AG04449 (cell line): ENCODE measurements around the gene GPC2.

Source experiments
- CTCF ChIA-PET: fragments of 350-600 bp; formaldehyde crosslinking; extraction: SDS; loops from one replicate; lab custom pipeline; 2021; ENCODE audit warnings: antibody characterized with exemption; lab: Yijun Ruan, JAX
- POLR2A ChIA-PET: fragments of 400-600, 350-600 bp; formaldehyde crosslinking; extraction: SDS; loops from one replicate; lab custom pipeline; 2020; ENCODE audit warnings: antibody characterized with exemption, inconsistent platforms; lab: Yijun Ruan, JAX
- DNase-seq: peaks from one replicate; pipeline ENCODE4 v3.0.0-alpha.2; 2010; ENCODE audit warnings: low read depth, low spot score
- H3K4me3 ChIP-seq: 2 replicates; pipeline ENCODE4 v1.5.1; 2011; ENCODE audit warnings: low read depth, mild to moderate bottlenecking, control low read depth, low read length
- TF ChIP-seq, protein P1 (sequence below): IDR thresholded peaks from one replicate; pipeline ENCODE4 v1.5.1; 2011; ENCODE audit warnings: mild to moderate bottlenecking, moderate library complexity, low read length, control low read depth, inconsistent platforms; ENCODE audit not compliant: insufficient read depth; ENCODE audit errors: missing control alignments

The GPC2 gene

GRCh38 chr7:100170101-100170897 lies 6.9 kb downstream of the GPC2 start:
- TF ChIP-seq, protein P1, sequence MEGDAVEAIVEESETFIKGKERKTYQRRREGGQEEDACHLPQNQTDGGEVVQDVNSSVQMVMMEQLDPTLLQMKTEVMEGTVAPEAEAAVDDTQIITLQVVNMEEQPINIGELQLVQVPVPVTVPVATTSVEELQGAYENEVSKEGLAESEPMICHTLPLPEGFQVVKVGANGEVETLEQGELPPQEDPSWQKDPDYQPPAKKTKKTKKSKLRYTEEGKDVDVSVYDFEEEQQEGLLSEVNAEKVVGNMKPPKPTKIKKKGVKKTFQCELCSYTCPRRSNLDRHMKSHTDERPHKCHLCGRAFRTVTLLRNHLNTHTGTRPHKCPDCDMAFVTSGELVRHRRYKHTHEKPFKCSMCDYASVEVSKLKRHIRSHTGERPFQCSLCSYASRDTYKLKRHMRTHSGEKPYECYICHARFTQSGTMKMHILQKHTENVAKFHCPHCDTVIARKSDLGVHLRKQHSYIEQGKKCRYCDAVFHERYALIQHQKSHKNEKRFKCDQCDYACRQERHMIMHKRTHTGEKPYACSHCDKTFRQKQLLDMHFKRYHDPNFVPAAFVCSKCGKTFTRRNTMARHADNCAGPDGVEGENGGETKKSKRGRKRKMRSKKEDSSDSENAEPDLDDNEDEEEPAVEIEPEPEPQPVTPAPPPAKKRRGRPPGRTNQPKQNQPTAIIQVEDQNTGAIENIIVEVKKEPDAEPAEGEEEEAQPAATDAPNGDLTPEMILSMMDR, result no peak
- H3K4me3 ChIP-seq, result no peak overlapping the region
- POLR2A ChIA-PET, result no interaction called here
- DNase-seq, result no peak
- CTCF ChIA-PET, result interaction anchor here (2.0 kb wide), 1 partner anchor 38 kb away, joined by 13 read pairs; no protein-coding TSS in a partner anchor

DNA sequence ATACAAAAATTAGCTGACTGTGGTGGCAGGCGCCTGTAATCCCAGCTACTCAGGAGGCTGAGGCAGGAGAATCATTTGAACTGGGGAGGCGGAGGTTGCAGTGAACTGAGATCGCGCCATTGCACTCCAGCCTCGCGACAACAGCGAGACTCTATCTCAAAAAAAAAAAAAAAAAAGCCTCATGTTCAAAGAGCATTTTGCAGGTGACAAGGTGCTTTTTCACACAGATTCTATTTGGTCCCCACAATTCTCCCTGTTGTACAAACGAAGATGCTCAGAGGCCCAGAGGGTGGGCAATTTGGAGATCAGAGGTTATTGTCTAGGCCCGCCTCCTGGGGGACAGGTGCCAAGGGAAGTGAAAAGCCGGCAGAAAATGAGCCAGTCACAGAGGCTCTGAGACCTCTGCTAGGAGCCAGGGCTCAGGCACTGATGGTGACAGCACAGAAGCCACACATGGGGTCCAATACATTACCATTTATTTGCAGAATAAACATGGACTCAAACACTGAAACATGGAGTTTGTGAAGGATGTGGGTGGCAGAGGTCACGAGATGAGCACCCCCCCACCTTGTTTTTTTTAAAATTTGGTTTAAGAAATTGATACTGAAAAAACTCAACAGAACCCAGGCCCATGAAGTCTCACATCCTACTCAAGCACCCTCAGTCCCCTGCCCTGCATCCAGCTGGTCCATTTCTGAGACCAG lies 7.9 kb downstream of the GPC2 start:
- no peak overlapping the region for H3K4me3 ChIP-seq
- ChIA-PET POLR2A (no interaction called here), CTCF (interaction anchor here (2.7 kb wide), 1 partner anchor 14 kb away, joined by 10 read pairs; no protein-coding TSS in a partner anchor)
- TF ChIP-seq, protein P1, result no peak
- no peak for DNase-seq

DNA sequence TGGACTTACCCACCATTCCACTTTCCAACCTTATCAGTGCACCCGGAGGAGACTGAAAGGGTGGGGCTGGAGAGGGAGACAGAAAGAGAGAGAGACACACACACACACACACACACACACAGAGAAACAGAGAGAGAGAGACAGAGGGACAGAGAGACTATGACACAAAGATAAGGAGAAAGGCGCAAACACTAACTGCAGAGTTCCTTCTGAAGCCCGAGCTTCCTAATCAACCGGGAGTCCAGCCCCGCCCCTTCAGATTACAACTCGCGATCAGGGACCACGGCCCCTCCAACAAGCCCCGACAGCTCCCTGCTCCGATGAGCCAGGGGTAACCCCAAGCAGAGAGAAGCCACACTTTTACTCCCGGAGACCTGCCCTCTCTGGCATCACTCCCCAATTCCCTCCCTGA lies 9.3 kb downstream of the GPC2 start:
- ChIA-PET POLR2A (interaction anchor here (0.6 to 1.4 kb wide), 3 partner anchors 10 to 34 kb away, joined by 4 to 8 read pairs (median 5); partner anchors contain the start of genes GPC2 and STAG3), CTCF (interaction anchor here (0.7 to 2.7 kb wide), 8 partner anchors 8 to 50 kb away, joined by 3 to 12 read pairs (median 6); partner anchors contain the start of genes GPC2, STAG3 and TRAPPC14)
- H3K4me3 ChIP-seq, result peak overlapping the region; percentile 52
- DNase-seq, result no peak
- TF ChIP-seq, protein P1, result no peak

DNA sequence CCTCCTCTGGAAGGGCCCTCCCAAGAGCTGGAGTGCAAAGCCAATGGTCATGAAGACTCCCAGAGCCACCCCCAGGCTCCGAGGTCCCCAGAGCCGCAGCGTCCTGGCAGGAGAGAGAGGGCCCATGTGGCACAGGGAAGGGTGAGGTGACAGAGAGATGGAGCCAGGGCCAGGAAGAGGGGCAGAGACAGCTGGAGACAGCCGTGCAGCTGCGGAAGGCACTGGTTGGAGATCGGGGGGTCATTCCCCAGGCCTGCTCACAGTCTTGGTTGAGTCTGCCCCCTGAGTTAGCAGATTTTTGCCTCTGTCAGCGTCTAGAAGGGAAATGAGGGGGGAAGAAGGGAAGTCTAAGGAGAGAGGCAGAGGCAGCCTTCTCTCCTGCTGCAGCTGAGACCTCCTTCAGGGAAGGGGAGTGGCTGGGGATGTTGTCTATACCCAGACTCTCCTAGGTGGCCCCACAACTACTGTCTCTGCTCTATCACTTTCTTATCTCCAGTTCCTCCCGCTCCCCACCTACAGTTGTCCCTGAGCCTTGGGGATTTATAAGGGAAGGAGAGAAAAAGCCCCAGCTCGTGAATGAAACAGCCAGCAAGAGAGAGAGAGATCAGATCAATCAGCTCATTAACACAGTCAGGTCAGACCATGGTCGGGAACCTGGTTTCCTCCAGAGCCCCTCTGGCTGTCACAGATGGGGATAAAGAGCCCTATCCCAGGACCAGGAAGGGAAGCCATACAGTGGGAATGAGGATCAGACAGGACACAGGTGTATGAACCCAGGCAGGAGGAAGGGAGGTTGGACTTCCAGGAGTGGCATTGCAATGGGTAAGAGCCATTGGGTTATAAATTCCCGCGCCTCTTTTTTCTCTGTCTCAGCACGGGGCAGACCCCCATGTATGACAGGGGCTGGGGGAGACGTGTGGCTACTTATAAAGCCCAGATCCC lies 9.9 kb downstream of the GPC2 start:
- H3K4me3 ChIP-seq, result no peak overlapping the region; the same call in 1 of the 2 replicates
- ChIA-PET POLR2A (interaction anchor here (1.4 kb wide), 1 partner anchor 11 kb away, joined by 5 read pairs; no protein-coding TSS in a partner anchor), CTCF (interaction anchor here (1.2 to 2.7 kb wide), 7 partner anchors 9 to 51 kb away, joined by 3 to 12 read pairs (median 7); partner anchors contain the start of genes GPC2, STAG3 and TRAPPC14)
- TF ChIP-seq, protein P1, result no peak
- no peak for DNase-seq

GRCh38 chr7:100166317-100166940 lies 10.8 kb downstream of the GPC2 start:
- DNase-seq, result no peak
- CTCF ChIA-PET, result interaction anchor here (1.3 to 2.7 kb wide), 3 partner anchors 11 to 17 kb away, joined by 3 to 12 read pairs (median 10); partner anchors contain the start of genes GPC2 and STAG3
- TF ChIP-seq, protein P1, result no peak
- no peak overlapping the region for H3K4me3 ChIP-seq
- POLR2A ChIA-PET, result no interaction called here
